Endothelial cell of umbilical vein (primary cell): ENCODE measurements around the gene FLNB. TPM values are rescaled to one million over a fixed set of nuclear protein-coding genes. Genes with fewer than 3 reads are reported as not detected.

Experiments
- BruUV-seq: library from RNA; stranded (reverse); fragments of 400-500 nt; replicated peaks from 2 replicates; lab custom pipeline; 2021; lab: Mats Ljungman, UMichigan
- CTCF ChIA-PET: fragments of 300-600, 350-600 bp; sonication (Branson Sonifier 250); formaldehyde crosslinking; loops from one replicate; lab custom pipeline; 2021; ENCODE audit warnings: antibody characterized with exemption, inconsistent platforms; lab: Charles Lee
- POLR2A ChIA-PET: fragments of 300-600, 350-600 bp; sonication (Branson Sonifier 250); formaldehyde crosslinking; loops from one replicate; lab custom pipeline; 2021; ENCODE audit warnings: antibody characterized with exemption, inconsistent platforms; lab: Charles Lee
- DNase-seq: peaks from one replicate; pipeline ENCODE4 v3.0.0-alpha.2; 2011; ENCODE audit warnings: low read depth, low spot score
- FAIRE-seq: peaks from 2 replicates; lab custom pipeline; 2011; peaks lifted over from hg19 to GRCh38; lab: Jason Lieb, UNC
- H2AFZ ChIP-seq: 2 replicates; pipeline ENCODE4 v1.6.0; 2012; ENCODE audit warnings: low read depth, low read length, control low read depth, inconsistent platforms
- H3K27ac ChIP-seq: 2 replicates; pipeline ENCODE4 v1.5.1; 2011; ENCODE audit warnings: low read depth, mild to moderate bottlenecking, control low read depth, low read length, moderate library complexity; ENCODE audit not compliant: insufficient read depth
- H3K27me3 ChIP-seq, 2 experiments: 2 replicates each; pipeline versions ENCODE4 v1.6.0 to v1.6.1; 2011; ENCODE audit warnings: low read length in 2 of 2, mixed read lengths in 1 of 2; ENCODE audit not compliant: control insufficient read depth in 2 of 2, insufficient read depth in 2 of 2
- H3K36me3 ChIP-seq, 2 experiments: 2 replicates in 1 of 2; 3 replicates in 1 of 2; pipeline ENCODE4 v1.5.1; 2011; ENCODE audit warnings: low read length in 2 of 2, mild to moderate bottlenecking in 1 of 2, moderate library complexity in 1 of 2; ENCODE audit not compliant: control insufficient read depth in 2 of 2, insufficient read depth in 2 of 2; ENCODE audit errors: extremely low read depth in 1 of 2
- H3K4me1 ChIP-seq: 3 replicates; pipeline ENCODE4 v1.5.1; 2011; ENCODE audit warnings: mild to moderate bottlenecking, low read length; ENCODE audit not compliant: control insufficient read depth, insufficient read depth; ENCODE audit errors: extremely low read depth
- H3K4me2 ChIP-seq: 2 replicates; pipeline ENCODE4 v1.6.1; 2011; ENCODE audit warnings: low read length, control low read depth, mixed read lengths; ENCODE audit not compliant: insufficient read depth
- H3K4me3 ChIP-seq, 3 experiments: fragments of 200-600 bp in 1 of 3; sonication (generic), shearing (Covaris generic) in 1 of 3; replicated peaks in 1 of 3; 2 replicates each; pipeline ENCODE4 v1.5.1; 2011 to 2016; ENCODE audit warnings: control low read depth in 3 of 3, low read length in 3 of 3, mild to moderate bottlenecking in 2 of 3, inconsistent platforms in 1 of 3, low read depth in 1 of 3, moderate library complexity in 1 of 3; ENCODE audit not compliant: insufficient read depth in 1 of 3
- H3K79me2 ChIP-seq: 2 replicates; pipeline ENCODE4 v1.6.0; 2012; ENCODE audit warnings: low read length, inconsistent platforms; ENCODE audit not compliant: control insufficient read depth, insufficient read depth
- H3K9ac ChIP-seq: replicated peaks from 2 replicates; pipeline ENCODE3; 2011; ENCODE audit warnings: low read length, control low read depth; ENCODE audit not compliant: insufficient read depth; ENCODE audit errors: extremely low read depth
- H3K9me1 ChIP-seq: replicated peaks from 3 replicates; pipeline ENCODE4 v1.6.0; 2011; ENCODE audit warnings: mild to moderate bottlenecking, low read length; ENCODE audit not compliant: control insufficient read depth, insufficient read depth; ENCODE audit errors: extremely low read depth
- H3K9me3 ChIP-seq: replicated peaks from 2 replicates; pipeline ENCODE4 v1.5.1; 2012; ENCODE audit warnings: low read length, inconsistent platforms; ENCODE audit not compliant: control insufficient read depth, insufficient read depth
- H4K20me1 ChIP-seq: replicated peaks from 2 replicates; pipeline ENCODE3; 2011; ENCODE audit warnings: mild to moderate bottlenecking, low read length; ENCODE audit not compliant: control insufficient read depth, insufficient read depth; ENCODE audit errors: extremely low read depth
- CTCF ChIP-seq, 2 donors: IDR thresholded peaks; 1 replicate in 1 of 2; 2 replicates in 1 of 2; pipeline ENCODE4 v1.5.1; 2011; ENCODE audit warnings: low read length in 2 of 2, mild to moderate bottlenecking in 2 of 2, moderate library complexity in 2 of 2, control low read depth in 1 of 2, inconsistent platforms in 1 of 2, low read depth in 1 of 2; ENCODE audit not compliant: insufficient read depth in 1 of 2; ENCODE audit errors: extremely low read depth in 1 of 2
- EZH2 ChIP-seq: IDR thresholded peaks from 2 replicates; pipeline ENCODE4 v1.6.1; 2012; ENCODE audit warnings: borderline replicate concordance, low read depth, mild to moderate bottlenecking, moderate library complexity, low read length, inconsistent platforms; ENCODE audit not compliant: severe bottlenecking
- FOS ChIP-seq: IDR thresholded peaks from 2 replicates; pipeline ENCODE4 v1.6.1; 2011; ENCODE audit warnings: mild to moderate bottlenecking, low read length, moderate library complexity, borderline replicate concordance; ENCODE audit not compliant: insufficient read depth
- GATA2 ChIP-seq: IDR thresholded peaks from 2 replicates; pipeline ENCODE4 v1.7.0; 2011; ENCODE audit warnings: low read depth, mild to moderate bottlenecking, moderate library complexity, mixed read lengths, low read length; ENCODE audit not compliant: insufficient read length, insufficient read depth
- JUN ChIP-seq: IDR thresholded peaks from 2 replicates; pipeline ENCODE4 v1.6.1; 2011; ENCODE audit warnings: borderline replicate concordance, low read depth; ENCODE audit not compliant: insufficient read length, insufficient read depth
- MAX ChIP-seq: IDR thresholded peaks from 2 replicates; pipeline ENCODE4 v1.6.1; 2011; ENCODE audit not compliant: insufficient read depth, insufficient read length
- MYC ChIP-seq: IDR thresholded peaks from one replicate; pipeline ENCODE4 v1.6.1; 2011; ENCODE audit warnings: mild to moderate bottlenecking, low read depth, low read length
- POLR2A ChIP-seq: IDR thresholded peaks from 2 replicates; pipeline ENCODE4 v1.6.1; 2012; ENCODE audit warnings: low read depth, mild to moderate bottlenecking, control low read depth, low read length
- POLR2AphosphoS5 ChIP-seq: IDR thresholded peaks from 2 replicates; pipeline ENCODE4 v1.6.1; 2012; ENCODE audit warnings: low read depth, mild to moderate bottlenecking, control low read depth, low read length, moderate library complexity; ENCODE audit not compliant: insufficient read depth
- dilution Hi-C: fragments of 300-500 bp; cut with MboI; formaldehyde crosslinking; loops from one replicate; pipeline ENCODE4 v1.15.0; 2019; ENCODE audit warnings: low sequenced_read_pairs; ENCODE audit not compliant: extremely low pct_ligation_motif_present
- intact Hi-C: fragments of 100-400 bp; cut with micrococcal nuclease; formaldehyde crosslinking; loops from one replicate; pipeline ENCODE4 v1.10.0; 2022
- polyA plus RNA-seq, 4 experiments: library from polyadenylated mRNA; depleted of rRNA in 3 of 4; stranded (reverse) in 3 of 4; unstranded in 1 of 4; fragments of >200 nt; gene quantifications; 2 replicates each; pipeline versions ENCODE4 v1.2.1 to v1.2.3, GENCODE V29; 2011 to 2012; ENCODE audit warnings: missing spikeins in 1 of 4
- total RNA-seq: library from RNA; stranded (reverse); gene quantifications from 2 replicates; pipeline ENCODE4 v1.2.3, GENCODE V29; 2021

Gene FLNB
- total and polyA plus RNA-seq, 2 donors (not counting 3 experiments of a cell fraction or from before 2014, with no cell fraction given), result 479 to 670 TPM

- H3K9ac ChIP-seq, result peak overlapping the region; percentile 2
- intact Hi-C loops, result loop anchor here (2.0 kb wide), 2 partner anchors 14 to 22 kb away; no protein-coding TSS in a partner anchor
- peaks cover 14% of the 10 kb centered on the region for H4K20me1 ChIP-seq
Measured at GRCh38 chr3:58026598-58026997, 18.4 kb downstream of the FLNB start.

More at GRCh38 chr3:58026598-58026997, 18.4 kb downstream of the FLNB start:
- Histone ChIP-seq H3K4me3 (no peak overlapping the region), H3K27me3 (no peaks in the 10 kb centered on the region), H3K4me2 (no peak overlapping the region), H2AFZ (no peak overlapping the region), H3K4me1 (peaks cover 42% of the 10 kb centered on the region), H3K9me3 (no peaks in the 10 kb centered on the region), H3K27ac (peak overlapping the region; percentile 37), H3K9me1 (no peaks in the 10 kb centered on the region), H3K79me2 (peaks cover 96% of the 10 kb centered on the region), H3K36me3 (peaks cover 5 to 10% of the 10 kb centered on the region in 2 experiments)
- POLR2A ChIA-PET, result interaction anchor here (0.9 to 1.7 kb wide), 3 partner anchors 8 to 55 kb away, joined by 3 to 7 read pairs (median 3); no protein-coding TSS in a partner anchor
- DNase-seq (no peak), FAIRE-seq (no peak)
- no peak for TF ChIP-seq FOS
- no peak for TF ChIP-seq EZH2
- no peak for TF ChIP-seq GATA2
- no peak for TF ChIP-seq JUN
- TF ChIP-seq POLR2A, result no peak
- TF ChIP-seq MYC, result no peak
- no peak for TF ChIP-seq MAX
- no peak for TF ChIP-seq POLR2AphosphoS5
- no peak for TF ChIP-seq CTCF (IDR thresholded peaks at IDR 0.05; ENCODE audit: extremely low read depth in 1 of 2, insufficient read depth in 1 of 2, low read depth in 1 of 2, low read length in 2 of 2)
- CTCF ChIA-PET, result interaction anchor here (1.2 to 1.6 kb wide), 2 partner anchors 13 to 22 kb away, joined by 3 to 4 read pairs; no protein-coding TSS in a partner anchor
- no TSS peak for BruUV-seq
- dilution Hi-C loops, result loop anchor here (25.0 kb wide), 1 partner anchor 89 kb away; no protein-coding TSS in a partner anchor
